HFF-Myc (cell line): ENCODE measurements around the gene GMCL2.

Experiments used
- DNase-seq: peaks from one replicate; pipeline ENCODE4 v3.0.0-alpha.2; 2011; ENCODE audit warnings: low read depth; ENCODE audit errors: extremely low read depth
- H3K4me3 ChIP-seq: replicated peaks from 2 replicates; pipeline ENCODE4 v1.5.1; 2011; ENCODE audit warnings: low read depth, mild to moderate bottlenecking, control low read depth, low read length
- CTCF ChIP-seq: IDR thresholded peaks from 2 replicates; pipeline ENCODE4 v1.5.1; 2012; ENCODE audit warnings: mild to moderate bottlenecking, low read depth, low read length, control low read depth; ENCODE audit errors: missing control alignments

Gene GMCL2

GRCh38 chr5:178194026-178194425 lies 6.9 kb upstream of the GMCL2 start:
- no peak for TF ChIP-seq CTCF
- no peak for DNase-seq
- H3K4me3 ChIP-seq, result no peak overlapping the region

- DNase-seq, result no peak
- H3K4me3 ChIP-seq, result no peak overlapping the region
- no peak for TF ChIP-seq CTCF
These were observed 6.2 kb upstream of the GMCL2 start for GRCh38 chr5:178193251-178193809.

GRCh38 chr5:178192787-178193186 lies 5.6 kb upstream of the GMCL2 start:
- DNase-seq, result no peak

GRCh38 chr5:178192244-178192643 lies 5.1 kb upstream of the GMCL2 start:
- no peak for TF ChIP-seq CTCF
- no peak for DNase-seq
- H3K4me3 ChIP-seq, result no peak overlapping the region

More at GRCh38 chr5:178192787-178193186, 5.6 kb upstream of the GMCL2 start:
- TF ChIP-seq CTCF, result no peak
- no peak overlapping the region for H3K4me3 ChIP-seq

- no peak for TF ChIP-seq CTCF
- no peak overlapping the region for H3K4me3 ChIP-seq
- DNase-seq, result no peak
These were observed 4.5 kb upstream of the GMCL2 start for GRCh38 chr5:178191661-178192060.

- TF ChIP-seq CTCF, result no peak
- no peak overlapping the region for H3K4me3 ChIP-seq
These were observed 2.3 kb upstream of the GMCL2 start for GRCh38 chr5:178189433-178189832.

GRCh38 chr5:178186427-178186826 lies 744 bp downstream of the GMCL2 start:
- no peak overlapping the region for H3K4me3 ChIP-seq
- DNase-seq, result no peak
- TF ChIP-seq CTCF, result no peak

More at GRCh38 chr5:178189433-178189832, 2.3 kb upstream of the GMCL2 start:
- no peak for DNase-seq
